Activated CD4-positive, alpha-beta T cell treated with anti-CD3 and anti-CD28 coated beads, Interleukin-2, amount 10 ng/mL, durations not matched to agents 24 days and 14 days (primary cell): Measurements from ENCODE around the gene MFSD2A. TPM values are rescaled to one million over a fixed set of nuclear protein-coding genes. Genes with fewer than 3 reads are reported as not detected.

Experiments
- DNase-seq: peaks from one replicate; pipeline ENCODE4 v3.0.0; 2022
- H3K27ac Mint-ChIP-seq: one replicate; pipeline ENCODE4 v1.8.0; 2022; ENCODE audit warnings: mild to moderate bottlenecking, mixed read lengths
- H3K27me3 Mint-ChIP-seq: one replicate; pipeline ENCODE4 v1.8.0; 2022; ENCODE audit warnings: mixed read lengths
- H3K36me3 Mint-ChIP-seq: one replicate; pipeline ENCODE4 v1.8.0; 2022; ENCODE audit warnings: low read depth, mild to moderate bottlenecking, mixed read lengths
- H3K4me1 Mint-ChIP-seq: one replicate; pipeline ENCODE4 v1.8.0; 2021; ENCODE audit warnings: mixed read lengths
- H3K4me3 Mint-ChIP-seq: one replicate; pipeline ENCODE4 v1.8.0; 2022; ENCODE audit warnings: mild to moderate bottlenecking, moderate library complexity, mixed read lengths
- H3K9me3 Mint-ChIP-seq: one replicate; pipeline ENCODE4 v1.8.0; 2021; ENCODE audit warnings: mixed read lengths
- intact Hi-C: fragments of 100-400 bp; cut with micrococcal nuclease; formaldehyde crosslinking; loops from one replicate; pipeline ENCODE4 v1.15.1; 2023
- total RNA-seq: library from RNA; stranded (reverse); gene quantifications from 2 replicates; pipeline ENCODE4 v1.2.3, GENCODE V29; 2022

Gene MFSD2A
- total RNA-seq, 1 donor from 2014 or later, result 49.7 TPM

DNA sequence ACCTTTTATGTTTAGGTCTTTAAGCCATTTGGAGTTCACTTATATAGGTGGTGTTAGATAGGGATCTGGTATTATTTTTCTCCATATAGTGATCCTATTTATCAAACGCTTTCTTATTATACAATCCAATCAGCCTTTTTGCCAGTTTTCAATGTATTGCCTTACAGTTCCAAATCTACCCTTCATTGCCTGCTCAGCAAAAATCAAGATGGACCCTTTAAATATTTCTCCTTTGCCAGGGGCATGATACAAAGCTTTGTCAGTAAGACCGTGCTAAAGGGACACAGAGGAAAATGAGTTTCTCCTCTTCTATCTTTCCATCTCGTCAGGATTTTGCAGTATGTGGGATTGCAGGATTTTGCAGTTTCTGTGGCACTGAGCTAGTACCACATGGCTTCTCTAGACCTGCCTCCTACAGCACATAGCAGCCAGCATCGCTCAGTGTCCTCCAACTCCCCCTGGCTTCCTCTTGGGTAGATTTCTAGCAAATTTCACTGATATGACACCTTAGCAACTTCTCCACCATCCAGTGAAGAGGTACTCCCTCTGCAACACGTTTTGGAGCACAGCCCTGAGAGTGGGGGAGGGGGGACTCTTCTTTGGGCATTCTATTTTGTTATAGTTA lies 63.1 kb downstream of the MFSD2A start:
- Mint-ChIP-seq H3K27me3 (peaks cover 22% of the 10 kb centered on the region), H3K9me3 (no peaks in the 10 kb centered on the region), H3K4me3 (no peak overlapping the region), H3K36me3 (no peaks in the 10 kb centered on the region), H3K4me1 (no peaks in the 10 kb centered on the region), H3K27ac (no peak overlapping the region)
- DNase-seq, result no peak
- intact Hi-C loops, result no loop called here

Other genes with a start within 250 kb of the MFSD2A start
- 71.3 and 76.7 TPM in 2 replicates for gene PPIE, start 216.3 kb upstream of the MFSD2A start, total RNA-seq
- gene OXCT2, start 183.8 kb upstream of the MFSD2A start, total RNA-seq, result 1.5 and 1.8 TPM in 2 replicates
- gene BMP8B, start 166.3 kb upstream of the MFSD2A start, total RNA-seq, result 0.37 and 0.43 TPM in 2 replicates
- gene TRIT1, start 71.6 kb upstream of the MFSD2A start, total RNA-seq, result 28.2 and 28.4 TPM in 2 replicates
- 0.42 and 0.57 TPM in 2 replicates for gene MYCL, start 53.2 kb upstream of the MFSD2A start, total RNA-seq
- 417 and 440 TPM in 2 replicates for gene CAP1, start 85.6 kb downstream of the MFSD2A start, total RNA-seq
- gene PPT1, start 142.1 kb downstream of the MFSD2A start, total RNA-seq, result 99.0 and 102 TPM in 2 replicates
- gene RLF, start 206.2 kb downstream of the MFSD2A start, total RNA-seq, result 21.2 TPM in 2 replicates